Prostate gland (tissue), 2 donors: ENCODE measurements around the gene MAP3K9.

Experiments
- POLR2A ChIP-seq: fragments of 450-650 bp; IDR thresholded peaks from one replicate; pipeline ENCODE4 v1.6.1; 2016; ENCODE audit warnings: antibody characterized with exemption, mild to moderate bottlenecking
- TF ChIP-seq, protein P1 (sequence below), 4 experiments: fragments of 200-600 bp in 2 of 4; fragments of 450-650 bp in 2 of 4; sonication (generic) in 2 of 4; IDR thresholded peaks; 1 replicate in 3 of 4; 2 replicates in 1 of 4; pipeline ENCODE4 v1.5.1; 2016 to 2019; ENCODE audit warnings: antibody characterized with exemption in 4 of 4, mild to moderate bottlenecking in 2 of 4, moderate library complexity in 2 of 4

DNA sequence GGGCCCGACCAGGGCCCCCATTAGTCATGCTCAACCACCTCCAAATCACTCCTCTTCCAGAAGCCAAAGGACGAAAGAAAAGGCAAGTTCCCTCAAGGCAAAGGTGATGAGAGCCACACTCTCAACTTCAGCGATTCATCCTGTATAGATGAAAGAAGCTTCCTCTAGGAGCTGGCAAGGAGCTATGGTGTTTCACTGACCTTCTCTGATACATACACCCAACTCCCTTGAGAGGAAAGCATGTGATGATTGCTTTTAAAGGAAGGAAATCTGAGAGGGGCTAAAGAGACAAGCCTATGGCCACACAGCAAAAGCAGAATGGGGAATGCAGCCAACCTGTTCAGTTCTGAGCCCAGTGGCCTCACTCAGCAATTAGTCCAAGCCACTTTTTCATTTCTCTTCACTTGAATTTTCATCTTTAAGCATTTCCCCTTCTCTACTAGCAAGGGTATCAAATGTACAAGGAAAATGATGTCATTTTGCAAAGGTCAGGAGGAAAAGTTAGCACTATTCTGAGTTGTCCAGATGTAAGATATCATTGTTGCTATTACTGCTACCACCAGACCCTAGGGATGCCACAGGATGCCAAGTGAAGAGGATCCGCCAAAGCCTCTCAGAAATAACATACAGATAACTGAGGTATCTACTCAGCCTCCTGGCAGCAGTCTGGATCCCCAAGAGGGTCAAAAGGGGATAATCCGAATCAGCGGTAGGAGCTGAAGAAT is 82.5 kb downstream of the MAP3K9 start:
- TF ChIP-seq, protein P1, sequence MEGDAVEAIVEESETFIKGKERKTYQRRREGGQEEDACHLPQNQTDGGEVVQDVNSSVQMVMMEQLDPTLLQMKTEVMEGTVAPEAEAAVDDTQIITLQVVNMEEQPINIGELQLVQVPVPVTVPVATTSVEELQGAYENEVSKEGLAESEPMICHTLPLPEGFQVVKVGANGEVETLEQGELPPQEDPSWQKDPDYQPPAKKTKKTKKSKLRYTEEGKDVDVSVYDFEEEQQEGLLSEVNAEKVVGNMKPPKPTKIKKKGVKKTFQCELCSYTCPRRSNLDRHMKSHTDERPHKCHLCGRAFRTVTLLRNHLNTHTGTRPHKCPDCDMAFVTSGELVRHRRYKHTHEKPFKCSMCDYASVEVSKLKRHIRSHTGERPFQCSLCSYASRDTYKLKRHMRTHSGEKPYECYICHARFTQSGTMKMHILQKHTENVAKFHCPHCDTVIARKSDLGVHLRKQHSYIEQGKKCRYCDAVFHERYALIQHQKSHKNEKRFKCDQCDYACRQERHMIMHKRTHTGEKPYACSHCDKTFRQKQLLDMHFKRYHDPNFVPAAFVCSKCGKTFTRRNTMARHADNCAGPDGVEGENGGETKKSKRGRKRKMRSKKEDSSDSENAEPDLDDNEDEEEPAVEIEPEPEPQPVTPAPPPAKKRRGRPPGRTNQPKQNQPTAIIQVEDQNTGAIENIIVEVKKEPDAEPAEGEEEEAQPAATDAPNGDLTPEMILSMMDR (IDR thresholded peaks at IDR 0.05) = no peak
- no peak for TF ChIP-seq POLR2A
